ENCODE results near the gene C17orf67. TPM values are rescaled to one million over a fixed set of nuclear protein-coding genes. Genes with fewer than 3 reads are reported as not detected.

C17orf67 gene
- total and polyA plus RNA-seq, 2 of the 13 experiments (the other 11 are each of a cell fraction or from before 2014, with no cell fraction given) = 0.41 to 0.86 TPM

DNA sequence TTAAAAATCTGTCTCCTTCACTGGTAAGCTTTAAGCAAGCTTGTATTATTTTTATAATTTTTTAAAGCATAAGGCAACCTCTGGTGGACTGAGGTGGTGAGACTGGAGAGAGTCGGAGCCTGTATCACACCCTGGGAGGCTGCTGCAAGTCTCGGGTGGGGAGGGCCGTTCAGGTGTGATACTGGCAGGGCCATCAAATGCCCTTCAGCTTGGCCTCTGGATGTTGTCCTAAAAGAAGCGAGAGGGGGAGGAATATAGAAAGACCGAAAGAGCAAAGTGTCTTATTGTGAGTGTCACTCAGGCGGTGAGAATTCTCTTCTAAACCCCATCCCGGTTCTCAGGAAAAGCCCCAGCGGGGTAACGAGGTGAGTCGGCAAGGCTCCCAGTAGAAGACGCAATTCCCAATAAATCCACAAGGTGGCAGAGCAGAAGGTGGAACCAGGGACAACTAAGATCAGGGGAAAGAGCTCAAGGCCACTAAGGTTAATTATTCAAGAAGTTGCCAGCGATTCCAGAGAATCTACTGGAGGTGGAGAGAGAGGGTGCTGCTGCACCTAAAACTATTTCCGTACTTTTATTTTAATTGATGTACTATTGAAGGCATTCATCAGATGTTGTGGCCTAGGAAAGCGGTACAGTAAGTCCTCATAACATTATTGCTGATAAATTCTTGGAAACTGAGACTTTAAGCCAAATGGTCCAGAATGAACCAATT lies 14.1 kb downstream of the C17orf67 start (continued):
- TF ChIP-seq, protein P1, sequence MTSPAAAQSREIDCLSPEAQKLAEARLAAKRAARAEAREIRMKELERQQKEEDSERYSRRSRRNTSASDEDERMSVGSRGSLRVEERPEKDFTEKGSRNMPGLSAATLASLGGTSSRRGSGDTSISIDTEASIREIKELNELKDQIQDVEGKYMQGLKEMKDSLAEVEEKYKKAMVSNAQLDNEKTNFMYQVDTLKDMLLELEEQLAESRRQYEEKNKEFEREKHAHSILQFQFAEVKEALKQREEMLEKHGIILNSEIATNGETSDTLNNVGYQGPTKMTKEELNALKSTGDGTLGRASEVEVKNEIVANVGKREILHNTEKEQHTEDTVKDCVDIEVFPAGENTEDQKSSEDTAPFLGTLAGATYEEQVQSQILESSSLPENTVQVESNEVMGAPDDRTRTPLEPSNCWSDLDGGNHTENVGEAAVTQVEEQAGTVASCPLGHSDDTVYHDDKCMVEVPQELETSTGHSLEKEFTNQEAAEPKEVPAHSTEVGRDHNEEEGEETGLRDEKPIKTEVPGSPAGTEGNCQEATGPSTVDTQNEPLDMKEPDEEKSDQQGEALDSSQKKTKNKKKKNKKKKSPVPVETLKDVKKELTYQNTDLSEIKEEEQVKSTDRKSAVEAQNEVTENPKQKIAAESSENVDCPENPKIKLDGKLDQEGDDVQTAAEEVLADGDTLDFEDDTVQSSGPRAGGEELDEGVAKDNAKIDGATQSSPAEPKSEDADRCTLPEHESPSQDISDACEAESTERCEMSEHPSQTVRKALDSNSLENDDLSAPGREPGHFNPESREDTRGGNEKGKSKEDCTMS (CRISPR knock-in tag; conservative IDR thresholded peaks at IDR 0.05) = 0 out of 2 replicates have a peak, but pooled peaks have one; percentile 26
- no peak for TF ChIP-seq HIVEP1 (CRISPR knock-in tag; IDR thresholded peaks at IDR 0.05)
- TF ChIP-seq TOE1 (CRISPR knock-in tag; IDR thresholded peaks at IDR 0.05) = no peak
- no peak for TF ChIP-seq MAFG (CRISPR knock-in tag; IDR thresholded peaks at IDR 0.05)
- no peak for TF ChIP-seq RCOR2 (CRISPR knock-in tag; IDR thresholded peaks at IDR 0.05)
- TF ChIP-seq, protein P2, sequence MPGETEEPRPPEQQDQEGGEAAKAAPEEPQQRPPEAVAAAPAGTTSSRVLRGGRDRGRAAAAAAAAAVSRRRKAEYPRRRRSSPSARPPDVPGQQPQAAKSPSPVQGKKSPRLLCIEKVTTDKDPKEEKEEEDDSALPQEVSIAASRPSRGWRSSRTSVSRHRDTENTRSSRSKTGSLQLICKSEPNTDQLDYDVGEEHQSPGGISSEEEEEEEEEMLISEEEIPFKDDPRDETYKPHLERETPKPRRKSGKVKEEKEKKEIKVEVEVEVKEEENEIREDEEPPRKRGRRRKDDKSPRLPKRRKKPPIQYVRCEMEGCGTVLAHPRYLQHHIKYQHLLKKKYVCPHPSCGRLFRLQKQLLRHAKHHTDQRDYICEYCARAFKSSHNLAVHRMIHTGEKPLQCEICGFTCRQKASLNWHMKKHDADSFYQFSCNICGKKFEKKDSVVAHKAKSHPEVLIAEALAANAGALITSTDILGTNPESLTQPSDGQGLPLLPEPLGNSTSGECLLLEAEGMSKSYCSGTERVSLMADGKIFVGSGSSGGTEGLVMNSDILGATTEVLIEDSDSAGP (CRISPR knock-in tag; IDR thresholded peaks at IDR 0.05; ENCODE audit: borderline replicate concordance) = no peak
- no peak for TF ChIP-seq RBM39 (IDR thresholded peaks at IDR 0.05; ENCODE audit: low read depth, low read length, poor library complexity, severe bottlenecking)
- TF ChIP-seq ETV5 (CRISPR knock-in tag; IDR thresholded peaks at IDR 0.05; ENCODE audit: borderline replicate concordance) = peak; percentile 50; the same call in 1 of the 2 replicates
- TF ChIP-seq HOXA9 (CRISPR knock-in tag; IDR thresholded peaks at IDR 0.05; ENCODE audit: borderline replicate concordance) = no peak
- TF ChIP-seq ZNF75D (CRISPR knock-in tag; IDR thresholded peaks at IDR 0.05; ENCODE audit: borderline replicate concordance) = no peak
- TF ChIP-seq SMYD3 (CRISPR knock-in tag; IDR thresholded peaks at IDR 0.05) = no peak; the same call in 1 of the 2 replicates
- TF ChIP-seq CCAR2 (optimal IDR thresholded peaks at IDR 0.05; ENCODE audit: low read depth, low read length) = no peak
- TF ChIP-seq, protein P3, sequence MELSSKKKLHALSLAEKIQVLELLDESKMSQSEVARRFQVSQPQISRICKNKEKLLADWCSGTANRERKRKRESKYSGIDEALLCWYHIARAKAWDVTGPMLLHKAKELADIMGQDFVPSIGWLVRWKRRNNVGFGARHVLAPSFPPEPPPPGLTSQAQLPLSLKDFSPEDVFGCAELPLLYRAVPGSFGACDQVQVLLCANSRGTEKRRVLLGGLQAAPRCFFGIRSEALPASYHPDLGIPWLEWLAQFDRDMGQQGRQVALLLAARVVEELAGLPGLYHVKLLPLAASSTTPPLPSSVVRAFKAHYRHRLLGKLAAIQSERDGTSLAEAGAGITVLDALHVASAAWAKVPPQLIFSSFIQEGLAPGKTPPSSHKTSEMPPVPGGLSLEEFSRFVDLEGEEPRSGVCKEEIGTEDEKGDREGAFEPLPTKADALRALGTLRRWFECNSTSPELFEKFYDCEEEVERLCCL (CRISPR knock-in tag; IDR thresholded peaks at IDR 0.05; ENCODE audit: borderline replicate concordance) = no peak
- TF ChIP-seq, protein P4, sequence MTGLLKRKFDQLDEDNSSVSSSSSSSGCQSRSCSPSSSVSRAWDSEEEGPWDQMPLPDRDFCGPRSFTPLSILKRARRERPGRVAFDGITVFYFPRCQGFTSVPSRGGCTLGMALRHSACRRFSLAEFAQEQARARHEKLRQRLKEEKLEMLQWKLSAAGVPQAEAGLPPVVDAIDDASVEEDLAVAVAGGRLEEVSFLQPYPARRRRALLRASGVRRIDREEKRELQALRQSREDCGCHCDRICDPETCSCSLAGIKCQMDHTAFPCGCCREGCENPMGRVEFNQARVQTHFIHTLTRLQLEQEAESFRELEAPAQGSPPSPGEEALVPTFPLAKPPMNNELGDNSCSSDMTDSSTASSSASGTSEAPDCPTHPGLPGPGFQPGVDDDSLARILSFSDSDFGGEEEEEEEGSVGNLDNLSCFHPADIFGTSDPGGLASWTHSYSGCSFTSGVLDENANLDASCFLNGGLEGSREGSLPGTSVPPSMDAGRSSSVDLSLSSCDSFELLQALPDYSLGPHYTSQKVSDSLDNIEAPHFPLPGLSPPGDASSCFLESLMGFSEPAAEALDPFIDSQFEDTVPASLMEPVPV (CRISPR knock-in tag; IDR thresholded peaks at IDR 0.05) = no peak
- TF ChIP-seq ATRX (CRISPR knock-in tag; IDR thresholded peaks at IDR 0.05; ENCODE audit: borderline replicate concordance) = no peak
- no peak for TF ChIP-seq TBX3 (IDR thresholded peaks at IDR 0.05; ENCODE audit: borderline replicate concordance)
- no peak for TF ChIP-seq ZNF10 (CRISPR knock-in tag; IDR thresholded peaks at IDR 0.05; ENCODE audit: borderline replicate concordance, low read depth)
- TF ChIP-seq, protein P5, sequence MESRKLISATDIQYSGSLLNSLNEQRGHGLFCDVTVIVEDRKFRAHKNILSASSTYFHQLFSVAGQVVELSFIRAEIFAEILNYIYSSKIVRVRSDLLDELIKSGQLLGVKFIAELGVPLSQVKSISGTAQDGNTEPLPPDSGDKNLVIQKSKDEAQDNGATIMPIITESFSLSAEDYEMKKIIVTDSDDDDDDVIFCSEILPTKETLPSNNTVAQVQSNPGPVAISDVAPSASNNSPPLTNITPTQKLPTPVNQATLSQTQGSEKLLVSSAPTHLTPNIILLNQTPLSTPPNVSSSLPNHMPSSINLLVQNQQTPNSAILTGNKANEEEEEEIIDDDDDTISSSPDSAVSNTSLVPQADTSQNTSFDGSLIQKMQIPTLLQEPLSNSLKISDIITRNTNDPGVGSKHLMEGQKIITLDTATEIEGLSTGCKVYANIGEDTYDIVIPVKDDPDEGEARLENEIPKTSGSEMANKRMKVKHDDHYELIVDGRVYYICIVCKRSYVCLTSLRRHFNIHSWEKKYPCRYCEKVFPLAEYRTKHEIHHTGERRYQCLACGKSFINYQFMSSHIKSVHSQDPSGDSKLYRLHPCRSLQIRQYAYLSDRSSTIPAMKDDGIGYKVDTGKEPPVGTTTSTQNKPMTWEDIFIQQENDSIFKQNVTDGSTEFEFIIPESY (CRISPR knock-in tag; IDR thresholded peaks at IDR 0.05) = 0 out of 2 replicates have a peak, but pooled peaks have one; percentile 34
